ENCODE measurements around the gene TXNDC12.

TXNDC12 gene

GRCh38 chr1:51988254-51988653, 66.7 kb downstream of the TXNDC12 start:
- Histone ChIP-seq H3K27me3 (replicated peaks) (no peaks in the 10 kb centered on the region), H3K4me3 (ENCODE audit: low read depth, low read length) (no peak overlapping the region), H3K36me3 (replicated peaks) (no peaks in the 10 kb centered on the region), H3K27ac (no peak overlapping the region)
- TF ChIP-seq, protein P1, sequence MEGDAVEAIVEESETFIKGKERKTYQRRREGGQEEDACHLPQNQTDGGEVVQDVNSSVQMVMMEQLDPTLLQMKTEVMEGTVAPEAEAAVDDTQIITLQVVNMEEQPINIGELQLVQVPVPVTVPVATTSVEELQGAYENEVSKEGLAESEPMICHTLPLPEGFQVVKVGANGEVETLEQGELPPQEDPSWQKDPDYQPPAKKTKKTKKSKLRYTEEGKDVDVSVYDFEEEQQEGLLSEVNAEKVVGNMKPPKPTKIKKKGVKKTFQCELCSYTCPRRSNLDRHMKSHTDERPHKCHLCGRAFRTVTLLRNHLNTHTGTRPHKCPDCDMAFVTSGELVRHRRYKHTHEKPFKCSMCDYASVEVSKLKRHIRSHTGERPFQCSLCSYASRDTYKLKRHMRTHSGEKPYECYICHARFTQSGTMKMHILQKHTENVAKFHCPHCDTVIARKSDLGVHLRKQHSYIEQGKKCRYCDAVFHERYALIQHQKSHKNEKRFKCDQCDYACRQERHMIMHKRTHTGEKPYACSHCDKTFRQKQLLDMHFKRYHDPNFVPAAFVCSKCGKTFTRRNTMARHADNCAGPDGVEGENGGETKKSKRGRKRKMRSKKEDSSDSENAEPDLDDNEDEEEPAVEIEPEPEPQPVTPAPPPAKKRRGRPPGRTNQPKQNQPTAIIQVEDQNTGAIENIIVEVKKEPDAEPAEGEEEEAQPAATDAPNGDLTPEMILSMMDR (IDR thresholded peaks at IDR 0.05; ENCODE audit: low read depth, low read length, missing control alignments) = no peak
- DNase-seq = no peak
- in situ Hi-C loops (cut with HindIII; ENCODE audit: low pct_ligation_motif_present, low sequenced_read_pairs) = no loop called here

- Histone ChIP-seq H3K36me3 (replicated peaks) (no peaks in the 10 kb centered on the region), H3K27ac (no peak overlapping the region), H3K4me3 (ENCODE audit: low read depth, low read length) (no peak overlapping the region), H3K27me3 (replicated peaks) (no peaks in the 10 kb centered on the region)
- TF ChIP-seq, protein P1 (IDR thresholded peaks at IDR 0.05; ENCODE audit: low read depth, low read length, missing control alignments) = no peak
- no peak for DNase-seq
- in situ Hi-C loops (cut with HindIII; ENCODE audit: low pct_ligation_motif_present, low sequenced_read_pairs) = no loop called here
These were observed 68.3 kb downstream of the TXNDC12 start for GRCh38 chr1:51986718-51987117.

GRCh38 chr1:51982161-51982560, 72.8 kb downstream of the TXNDC12 start:
- TF ChIP-seq, protein P1 (IDR thresholded peaks at IDR 0.05; ENCODE audit: low read depth, low read length, missing control alignments) = no peak
- H3K27ac ChIP-seq = no peak overlapping the region
- H3K4me3 ChIP-seq (ENCODE audit: low read depth, low read length) = no peak overlapping the region
- in situ Hi-C loops (cut with HindIII; ENCODE audit: low pct_ligation_motif_present, low sequenced_read_pairs) = no loop called here
- H3K36me3 ChIP-seq (replicated peaks) = no peaks in the 10 kb centered on the region
- H3K27me3 ChIP-seq (replicated peaks) = no peaks in the 10 kb centered on the region
- DNase-seq = no peak

GRCh38 chr1:51981555-51981954, 73.4 kb downstream of the TXNDC12 start:
- H3K36me3 ChIP-seq (replicated peaks) = no peaks in the 10 kb centered on the region
- in situ Hi-C loops (cut with HindIII; ENCODE audit: low pct_ligation_motif_present, low sequenced_read_pairs) = no loop called here
- H3K27ac ChIP-seq = no peak overlapping the region
- H3K27me3 ChIP-seq (replicated peaks) = no peaks in the 10 kb centered on the region
- TF ChIP-seq, protein P1 (IDR thresholded peaks at IDR 0.05; ENCODE audit: low read depth, low read length, missing control alignments) = no peak
- DNase-seq = no peak
- no peak overlapping the region for H3K4me3 ChIP-seq (ENCODE audit: low read depth, low read length)

GRCh38 chr1:51978099-51978498, 76.9 kb downstream of the TXNDC12 start:
- Histone ChIP-seq H3K4me3 (ENCODE audit: low read depth, low read length) (no peak overlapping the region), H3K36me3 (replicated peaks) (no peaks in the 10 kb centered on the region), H3K27me3 (replicated peaks) (no peaks in the 10 kb centered on the region), H3K27ac (no peak overlapping the region)
- in situ Hi-C loops (cut with HindIII; ENCODE audit: low pct_ligation_motif_present, low sequenced_read_pairs) = no loop called here
- TF ChIP-seq, protein P1 (IDR thresholded peaks at IDR 0.05; ENCODE audit: low read depth, low read length, missing control alignments) = no peak
- DNase-seq = no peak

DNA sequence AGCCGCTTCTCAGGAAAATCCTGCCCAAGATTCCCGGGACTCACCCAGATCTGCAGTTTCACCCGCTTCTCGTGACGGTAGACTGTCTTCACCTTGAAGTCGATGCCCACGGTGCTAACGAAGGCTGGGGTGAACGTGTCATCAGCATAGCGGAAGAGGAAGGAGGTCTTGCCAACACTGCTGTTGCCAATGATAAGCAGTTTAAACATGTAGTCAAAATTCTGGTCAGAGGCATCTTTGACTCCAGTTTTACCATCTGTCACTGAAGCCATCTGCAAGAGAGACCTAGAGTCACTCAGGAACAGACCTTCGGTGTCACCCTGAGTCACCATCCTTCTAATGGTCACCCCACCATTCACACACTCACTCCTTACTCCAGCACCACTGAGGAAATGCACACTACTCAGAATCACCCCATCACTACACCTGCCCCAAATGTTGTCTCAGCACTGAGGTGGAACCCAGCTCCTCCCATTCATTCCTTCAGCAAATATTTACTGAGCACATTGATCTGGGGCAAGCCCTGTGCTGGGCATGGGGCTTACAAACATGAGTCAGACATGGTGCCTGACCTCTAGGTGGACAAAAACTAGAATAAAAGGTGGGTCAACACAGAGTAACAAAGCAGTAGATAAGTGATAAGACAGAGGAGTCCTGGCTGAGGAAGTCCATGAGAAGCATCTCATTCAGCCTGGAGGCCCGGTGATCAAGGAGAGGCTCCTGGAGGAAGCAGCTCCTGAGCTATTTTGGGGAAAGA, 78.0 kb downstream of the TXNDC12 start:
- in situ Hi-C loops (cut with HindIII; ENCODE audit: low pct_ligation_motif_present, low sequenced_read_pairs) = no loop called here
- no peak for DNase-seq
- TF ChIP-seq, protein P1 (IDR thresholded peaks at IDR 0.05; ENCODE audit: low read depth, low read length, missing control alignments) = no peak
- Histone ChIP-seq H3K27ac (no peak overlapping the region), H3K27me3 (replicated peaks) (no peaks in the 10 kb centered on the region), H3K36me3 (replicated peaks) (no peaks in the 10 kb centered on the region), H3K4me3 (ENCODE audit: low read depth, low read length) (no peak overlapping the region)
